ENCODE data around the gene STXBP6. TPM values are rescaled to one million over a fixed set of nuclear protein-coding genes. Genes with fewer than 3 reads are reported as not detected.

STXBP6 gene
- total RNA-seq, 4 donors from 2014 or later, result 11.9 to 30.5 (median 14.6) TPM

DNA sequence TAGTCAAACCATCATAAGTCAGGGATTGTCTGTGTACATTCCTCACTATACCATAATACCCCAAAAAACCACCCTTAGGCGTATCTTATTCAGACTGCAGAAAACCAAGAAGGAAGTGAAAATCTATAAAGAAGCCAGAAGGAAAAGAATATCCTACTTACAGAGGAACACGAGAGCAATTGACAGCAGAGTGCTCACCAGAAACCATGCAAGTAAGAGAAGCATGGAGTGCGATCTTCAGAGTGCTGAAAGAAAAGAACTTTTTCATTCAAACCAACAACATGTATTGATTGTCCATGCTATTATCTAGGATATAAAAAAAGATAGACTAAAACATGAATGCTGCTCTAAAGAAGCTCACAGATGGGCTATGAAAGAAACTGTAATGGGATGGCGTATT lies 50.8 kb downstream of the STXBP6 start:
- Histone ChIP-seq H3K9me3 (no peaks in the 10 kb centered on the region), H3K36me3 (no peaks in the 10 kb centered on the region), H3K4me1 (no peaks in the 10 kb centered on the region), H3K27me3 (no peaks in the 10 kb centered on the region), H3K4me3 (no peak overlapping the region), H3K27ac (no peak overlapping the region)
- no peak for DNase-seq
- intact Hi-C loops (cut with DNase I; ENCODE audit: low total_unique reads), result no loop called here
- TF ChIP-seq POLR2A (IDR thresholded peaks at IDR 0.05), result no peak
- TF ChIP-seq, protein P1, sequence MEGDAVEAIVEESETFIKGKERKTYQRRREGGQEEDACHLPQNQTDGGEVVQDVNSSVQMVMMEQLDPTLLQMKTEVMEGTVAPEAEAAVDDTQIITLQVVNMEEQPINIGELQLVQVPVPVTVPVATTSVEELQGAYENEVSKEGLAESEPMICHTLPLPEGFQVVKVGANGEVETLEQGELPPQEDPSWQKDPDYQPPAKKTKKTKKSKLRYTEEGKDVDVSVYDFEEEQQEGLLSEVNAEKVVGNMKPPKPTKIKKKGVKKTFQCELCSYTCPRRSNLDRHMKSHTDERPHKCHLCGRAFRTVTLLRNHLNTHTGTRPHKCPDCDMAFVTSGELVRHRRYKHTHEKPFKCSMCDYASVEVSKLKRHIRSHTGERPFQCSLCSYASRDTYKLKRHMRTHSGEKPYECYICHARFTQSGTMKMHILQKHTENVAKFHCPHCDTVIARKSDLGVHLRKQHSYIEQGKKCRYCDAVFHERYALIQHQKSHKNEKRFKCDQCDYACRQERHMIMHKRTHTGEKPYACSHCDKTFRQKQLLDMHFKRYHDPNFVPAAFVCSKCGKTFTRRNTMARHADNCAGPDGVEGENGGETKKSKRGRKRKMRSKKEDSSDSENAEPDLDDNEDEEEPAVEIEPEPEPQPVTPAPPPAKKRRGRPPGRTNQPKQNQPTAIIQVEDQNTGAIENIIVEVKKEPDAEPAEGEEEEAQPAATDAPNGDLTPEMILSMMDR (IDR thresholded peaks at IDR 0.05), result no peak

DNA sequence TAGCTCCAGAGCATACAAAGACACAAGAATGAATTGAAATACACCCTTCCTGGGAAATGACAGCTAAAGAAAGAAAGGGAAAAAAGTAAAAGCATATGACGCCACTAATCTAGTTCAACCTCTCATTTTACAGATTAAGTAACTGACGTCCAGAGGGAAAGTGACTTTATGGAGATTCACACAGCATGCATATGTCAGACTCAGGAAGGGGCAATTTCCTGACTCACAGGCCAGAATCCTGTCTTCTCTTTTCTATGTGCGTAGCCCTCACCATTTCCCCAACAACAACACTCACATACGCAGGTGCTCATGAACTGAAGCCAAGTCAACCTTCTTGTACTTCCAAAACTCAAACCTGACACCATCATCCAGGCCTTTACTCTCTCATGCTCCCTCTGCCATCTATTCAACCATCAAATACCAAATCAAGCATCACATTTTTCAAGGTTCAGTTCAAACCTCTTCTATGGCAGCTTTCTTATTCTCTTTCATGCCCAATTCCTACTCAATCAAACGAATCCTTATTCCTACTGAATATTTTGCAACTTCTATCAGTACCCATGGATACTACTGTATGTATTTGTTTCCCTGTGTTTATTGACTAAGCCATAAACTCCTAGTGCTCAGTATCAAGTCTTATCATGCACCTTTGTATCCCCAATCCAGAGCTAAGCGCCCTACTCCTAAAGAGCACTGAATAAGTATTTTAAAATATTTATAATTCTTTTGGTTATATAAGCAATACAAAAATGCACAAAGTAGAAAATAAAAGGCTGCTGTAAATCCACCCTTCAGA lies 52.8 kb downstream of the STXBP6 start:
- TF ChIP-seq POLR2A (IDR thresholded peaks at IDR 0.05), result no peak
- TF ChIP-seq, protein P1 (IDR thresholded peaks at IDR 0.05), result no peak
- no peak for DNase-seq
- intact Hi-C loops (cut with DNase I; ENCODE audit: low total_unique reads), result no loop called here
- Histone ChIP-seq H3K4me1 (no peaks in the 10 kb centered on the region), H3K27ac (no peak overlapping the region), H3K27me3 (no peaks in the 10 kb centered on the region), H3K4me3 (no peak overlapping the region), H3K36me3 (no peaks in the 10 kb centered on the region), H3K9me3 (no peaks in the 10 kb centered on the region)

DNA sequence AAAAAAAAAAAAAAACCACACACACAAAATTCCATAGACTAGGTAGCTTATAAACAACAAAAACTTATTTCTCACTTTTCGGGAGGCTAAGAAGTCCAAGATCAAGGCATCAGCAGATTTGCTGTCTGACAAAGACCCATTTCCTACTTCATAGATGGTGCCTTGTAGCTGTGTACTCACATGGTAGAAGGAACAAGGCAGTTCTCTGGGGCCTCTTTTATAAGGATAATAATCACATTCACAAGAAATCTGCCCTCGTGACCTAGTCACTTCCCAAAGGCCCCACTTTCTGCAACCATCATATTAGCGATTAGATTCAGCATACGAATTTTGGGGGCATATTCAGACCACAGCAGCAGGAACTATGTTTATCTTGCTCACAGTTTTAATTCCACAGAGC lies 54.9 kb downstream of the STXBP6 start:
- Histone ChIP-seq H3K4me3 (no peak overlapping the region), H3K27me3 (no peaks in the 10 kb centered on the region), H3K27ac (no peak overlapping the region), H3K4me1 (no peaks in the 10 kb centered on the region), H3K9me3 (no peaks in the 10 kb centered on the region), H3K36me3 (no peaks in the 10 kb centered on the region)
- DNase-seq, result no peak
- TF ChIP-seq POLR2A (IDR thresholded peaks at IDR 0.05), result no peak
- TF ChIP-seq, protein P1 (IDR thresholded peaks at IDR 0.05), result no peak
- intact Hi-C loops (cut with DNase I; ENCODE audit: low total_unique reads), result no loop called here

DNA sequence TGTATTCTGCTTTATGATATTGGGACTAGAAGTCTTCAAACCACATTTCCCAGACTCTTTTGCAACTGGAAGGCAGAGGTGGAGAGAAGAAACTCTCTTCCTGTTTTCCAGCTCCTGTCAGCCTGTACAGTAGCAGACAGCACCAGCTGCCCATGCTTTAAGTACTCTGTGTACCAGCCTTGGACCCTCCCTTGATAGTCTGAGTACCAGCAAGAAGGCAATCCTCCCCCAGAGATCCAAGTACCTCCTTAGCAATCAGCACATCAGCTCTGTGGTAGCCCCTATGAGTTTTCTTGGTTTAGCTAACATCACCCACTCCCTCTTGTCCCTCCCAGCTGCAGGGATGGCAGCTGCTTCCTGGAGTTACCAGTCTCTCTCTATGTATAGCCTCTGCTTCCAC lies 56.3 kb downstream of the STXBP6 start:
- no peak overlapping the region for H3K4me3 ChIP-seq
- intact Hi-C loops (cut with DNase I; ENCODE audit: low total_unique reads), result no loop called here
- no peak overlapping the region for H3K27ac ChIP-seq
- H3K36me3 ChIP-seq, result no peaks in the 10 kb centered on the region
- no peak for DNase-seq
- H3K4me1 ChIP-seq, result no peaks in the 10 kb centered on the region
- no peaks in the 10 kb centered on the region for H3K9me3 ChIP-seq
- TF ChIP-seq POLR2A (IDR thresholded peaks at IDR 0.05), result no peak
- TF ChIP-seq, protein P1 (IDR thresholded peaks at IDR 0.05), result no peak
- H3K27me3 ChIP-seq, result no peaks in the 10 kb centered on the region

DNA sequence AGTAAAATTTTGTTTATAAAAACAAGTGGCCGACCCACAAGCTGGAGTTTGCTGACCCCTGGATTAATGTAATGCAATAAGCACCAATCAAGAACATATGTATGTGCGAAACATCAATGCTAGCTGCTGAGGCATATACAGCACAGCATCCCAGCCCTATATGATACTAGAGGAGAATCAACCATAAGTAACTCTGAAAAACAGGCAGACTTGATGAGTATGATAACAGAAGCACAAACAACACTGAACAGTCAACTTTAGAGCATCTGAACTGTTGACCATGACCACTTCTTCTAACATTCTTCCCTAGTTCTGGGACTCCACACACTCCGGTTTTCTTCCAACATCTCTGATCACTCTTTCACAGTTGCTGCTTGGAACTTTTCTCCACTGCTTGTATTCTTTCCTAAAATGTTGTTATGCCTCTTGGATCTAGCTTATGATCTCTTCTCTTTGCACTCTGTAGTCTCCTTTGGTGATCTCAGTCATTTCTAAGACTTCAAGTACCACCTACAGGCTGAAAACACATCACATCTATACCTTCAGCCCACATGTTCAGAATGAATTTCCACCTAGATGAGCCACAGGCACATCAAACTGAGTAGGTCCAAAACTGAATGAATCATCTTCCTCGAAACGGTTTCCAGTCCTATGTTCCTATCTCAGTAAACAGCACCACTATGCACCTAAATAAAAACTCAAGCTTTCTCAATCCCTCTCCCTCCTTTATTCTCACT lies 57.2 kb downstream of the STXBP6 start:
- DNase-seq, result no peak
- TF ChIP-seq POLR2A (IDR thresholded peaks at IDR 0.05), result no peak
- TF ChIP-seq, protein P1 (IDR thresholded peaks at IDR 0.05), result no peak
- no peaks in the 10 kb centered on the region for H3K9me3 ChIP-seq
- H3K27me3 ChIP-seq, result no peaks in the 10 kb centered on the region
- H3K36me3 ChIP-seq, result no peaks in the 10 kb centered on the region
- H3K4me3 ChIP-seq, result no peak overlapping the region
- no peaks in the 10 kb centered on the region for H3K4me1 ChIP-seq
- intact Hi-C loops (cut with DNase I; ENCODE audit: low total_unique reads), result no loop called here
- no peak overlapping the region for H3K27ac ChIP-seq

Measured in uterus (tissue), 4 donors.